OCI-LY7 (cell line): ENCODE data around the gene DCLK3. TPM values are rescaled to one million over a fixed set of nuclear protein-coding genes. Genes with fewer than 3 reads are reported as not detected.

Source experiments
- BruUV-seq: library from RNA; stranded (reverse); fragments of 400-500 nt; replicated peaks from 2 replicates; lab custom pipeline; 2021; lab: Mats Ljungman, UMichigan
- CTCF ChIA-PET: fragments of 300-600 bp; sonication (Branson Sonifier 250); formaldehyde crosslinking; loops from one replicate; lab custom pipeline; 2022; ENCODE audit warnings: antibody characterized with exemption; ENCODE audit not compliant: unreplicated experiment; lab: Charles Lee
- POLR2A ChIA-PET: fragments of 300-600 bp; sonication (Branson Sonifier 250); formaldehyde crosslinking; loops from one replicate; lab custom pipeline; 2022; ENCODE audit warnings: antibody characterized with exemption; lab: Charles Lee
- DNase-seq: peaks from one replicate; pipeline ENCODE4 v3.0.0-alpha.2; 2015; ENCODE audit warnings: low spot score
- H2AFZ ChIP-seq: fragments of 200-600 bp; sonication (generic), shearing (Covaris generic); 2 replicates; pipeline ENCODE4 v1.6.1; 2014; ENCODE audit warnings: mild to moderate bottlenecking, antibody characterized with exemption, low read length, moderate library complexity
- H3K27ac ChIP-seq: fragments of 200-600 bp; sonication (generic); 2 replicates; pipeline ENCODE4 v1.5.1; 2014; ENCODE audit warnings: mixed run types, low read depth, mild to moderate bottlenecking, moderate library complexity, low read length, inconsistent platforms; ENCODE audit not compliant: poor library complexity, severe bottlenecking
- H3K36me3 ChIP-seq: fragments of 200-600 bp; sonication (generic); 2 replicates; pipeline ENCODE4 v1.6.1; 2014; ENCODE audit warnings: mild to moderate bottlenecking, antibody characterized with exemption, low read length, moderate library complexity, mixed read lengths; ENCODE audit not compliant: insufficient read depth
- H3K4me1 ChIP-seq: fragments of 200-600 bp; sonication (generic); 2 replicates; pipeline ENCODE4 v1.5.1; 2014; ENCODE audit warnings: mild to moderate bottlenecking, low read length; ENCODE audit not compliant: insufficient read depth, poor library complexity, severe bottlenecking
- H3K4me2 ChIP-seq: fragments of 200-600 bp; sonication (generic); 2 replicates; pipeline ENCODE4 v1.6.1; 2014; ENCODE audit warnings: mild to moderate bottlenecking, low read length
- H3K4me3 ChIP-seq: fragments of 200-600 bp; sonication (generic); 2 replicates; pipeline ENCODE4 v1.5.1; 2014; ENCODE audit warnings: mild to moderate bottlenecking, low read depth, low read length; ENCODE audit not compliant: poor library complexity, severe bottlenecking
- H3K79me2 ChIP-seq: fragments of 200-600 bp; sonication (generic); 2 replicates; pipeline ENCODE4 v1.6.1; 2016; ENCODE audit warnings: low read depth, mild to moderate bottlenecking, low read length, moderate library complexity, mixed read lengths; ENCODE audit not compliant: insufficient read depth
- H3K9me2 ChIP-seq: fragments of 200-600 bp; sonication (generic); 2 replicates; pipeline ENCODE4 v1.6.1; 2016; ENCODE audit warnings: mild to moderate bottlenecking, low read length, mixed read lengths; ENCODE audit not compliant: insufficient read depth
- H3K9me3 ChIP-seq: fragments of 200-600 bp; sonication (generic); 2 replicates; pipeline ENCODE4 v1.6.1; 2014; ENCODE audit warnings: mild to moderate bottlenecking, mixed run types, low read length, mixed read lengths
- H4K20me1 ChIP-seq: fragments of 200-600 bp; sonication (generic); 2 replicates; pipeline ENCODE4 v1.6.1; 2014; ENCODE audit warnings: mild to moderate bottlenecking, antibody characterized with exemption, low read length, moderate library complexity, mixed read lengths; ENCODE audit not compliant: insufficient read depth
- CTCF ChIP-seq: fragments of 200-600 bp; sonication (generic); conservative IDR thresholded peaks from 2 replicates; pipeline ENCODE4 v1.5.1; 2014; ENCODE audit warnings: mild to moderate bottlenecking, antibody characterized with exemption, low read length, moderate library complexity, mixed read lengths
- EZH2phosphoT487 ChIP-seq: fragments of 200-600 bp; sonication (generic); IDR thresholded peaks from 2 replicates; pipeline ENCODE4 v1.6.1; 2018; ENCODE audit warnings: low read depth, borderline replicate concordance, mild to moderate bottlenecking, mixed run types, antibody characterized with exemption, low read length, moderate library complexity, mixed read lengths
- intact Hi-C: fragments of 100-400 bp; cut with micrococcal nuclease; formaldehyde crosslinking; loops from one replicate; pipeline ENCODE4 v1.10.0; 2022; ENCODE audit not compliant: unreplicated experiment
- total RNA-seq, 2 experiments: library from RNA; depleted of rRNA in 1 of 2; stranded (reverse); fragments of >200 nt in 1 of 2; shearing (Covaris generic) in 1 of 2; gene quantifications; 2 replicates each; pipeline ENCODE4 v1.2.3, GENCODE V29; 2014 to 2022

The DCLK3 gene
- total RNA-seq, 2 experiments from 2014 or later: not detected

GRCh38 chr3:36680952-36681351 lies 83.4 kb downstream of the DCLK3 start:
- Histone ChIP-seq H2AFZ (no peak overlapping the region), H3K9me3 (peaks cover 37% of the 10 kb centered on the region), H3K27ac (no peak overlapping the region), H3K4me2 (no peak overlapping the region), H3K36me3 (no peaks in the 10 kb centered on the region), H3K4me1 (no peaks in the 10 kb centered on the region), H3K9me2 (no peaks in the 10 kb centered on the region), H3K79me2 (no peaks in the 10 kb centered on the region), H4K20me1 (no peaks in the 10 kb centered on the region), H3K4me3 (no peak overlapping the region)
- CTCF ChIA-PET: no interaction called here
- intact Hi-C loops: no loop called here
- no TSS peak for BruUV-seq
- no peak for DNase-seq
- POLR2A ChIA-PET: no interaction called here
- TF ChIP-seq CTCF: no peak
- no peak for TF ChIP-seq EZH2phosphoT487

- no peak for DNase-seq
- H3K9me3 ChIP-seq: peaks cover 37% of the 10 kb centered on the region
- H3K79me2 ChIP-seq: no peaks in the 10 kb centered on the region
- H4K20me1 ChIP-seq: no peaks in the 10 kb centered on the region
- no TSS peak for BruUV-seq
- ChIA-PET CTCF (no interaction called here), POLR2A (no interaction called here)
- no peaks in the 10 kb centered on the region for H3K4me1 ChIP-seq
- no peak overlapping the region for H3K27ac ChIP-seq
- no peak overlapping the region for H3K4me3 ChIP-seq
- intact Hi-C loops: no loop called here
- no peak overlapping the region for H3K4me2 ChIP-seq
- TF ChIP-seq EZH2phosphoT487 (no peak), CTCF (no peak)
- H3K9me2 ChIP-seq: no peaks in the 10 kb centered on the region
- H2AFZ ChIP-seq: no peak overlapping the region
- no peaks in the 10 kb centered on the region for H3K36me3 ChIP-seq
Observed at GRCh38 chr3:36679384-36680200, 84.8 kb downstream of the DCLK3 start.
